ENCODE measurements around the gene GPD1. TPM values are rescaled to one million over a fixed set of nuclear protein-coding genes. Genes with fewer than 3 reads are reported as not detected.
A peak's percentile ranks its signal among the peaks of the same experiment; 100 is the strongest.

GPD1 gene
- total RNA-seq, 2 donors from 2014 or later, result 7.0 to 232 TPM

DNA sequence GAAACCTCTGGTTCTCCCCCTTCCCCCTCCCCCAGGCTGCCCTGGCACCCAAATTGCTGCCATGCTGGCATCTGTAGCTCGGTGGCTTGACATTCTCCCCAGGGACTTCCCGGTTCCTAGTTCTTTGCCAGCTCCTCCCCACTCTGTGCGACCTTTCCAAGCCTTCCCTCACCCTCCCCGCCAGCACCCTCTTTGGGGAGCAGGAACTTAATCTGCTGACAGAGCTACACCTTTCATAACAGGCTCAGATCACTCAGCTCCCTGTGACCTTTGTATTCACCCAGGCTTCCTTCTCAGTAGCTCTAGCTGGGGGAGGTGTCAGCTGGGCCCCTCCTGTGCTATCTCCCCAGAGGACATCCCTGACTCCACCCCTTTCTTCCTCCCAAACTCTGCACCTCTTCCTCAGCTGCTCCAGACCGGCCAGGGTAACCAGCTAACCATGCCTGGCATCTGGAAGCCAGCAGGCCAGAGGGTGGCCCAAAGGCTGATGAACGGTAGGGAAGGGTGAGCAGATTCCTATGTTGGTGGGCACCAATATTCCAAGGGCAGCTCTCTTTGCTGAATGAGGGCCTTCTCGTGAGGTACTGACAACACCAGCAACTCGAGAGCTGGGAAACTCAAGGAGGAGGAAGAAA lies 6.4 kb downstream of the GPD1 start:
- ATAC-seq (no peak), DNase-seq (peak; percentile 42 to 71 (median 51))
- Histone ChIP-seq H3K4me1 (peaks cover 44% of the 10 kb centered on the region), H3K27me3 (no peaks in the 10 kb centered on the region), H3K9me3 (no peaks in the 10 kb centered on the region), H3K4me3 (no peak overlapping the region), H3K27ac (peak overlapping the region; percentile 68 to 97 (median 82)), H3K36me3 (replicated peaks in 1 of 2; ENCODE audit: insufficient read depth in 1 of 2, low read depth in 2 of 2) (no peaks in the 10 kb centered on the region)
- WGBS, 2 donors, result 38 to 44% methylated on average over 8 of the region's 8 CpGs
- intact Hi-C loops (cut with DNase I), result no loop called here
- TF ChIP-seq, protein P1, sequence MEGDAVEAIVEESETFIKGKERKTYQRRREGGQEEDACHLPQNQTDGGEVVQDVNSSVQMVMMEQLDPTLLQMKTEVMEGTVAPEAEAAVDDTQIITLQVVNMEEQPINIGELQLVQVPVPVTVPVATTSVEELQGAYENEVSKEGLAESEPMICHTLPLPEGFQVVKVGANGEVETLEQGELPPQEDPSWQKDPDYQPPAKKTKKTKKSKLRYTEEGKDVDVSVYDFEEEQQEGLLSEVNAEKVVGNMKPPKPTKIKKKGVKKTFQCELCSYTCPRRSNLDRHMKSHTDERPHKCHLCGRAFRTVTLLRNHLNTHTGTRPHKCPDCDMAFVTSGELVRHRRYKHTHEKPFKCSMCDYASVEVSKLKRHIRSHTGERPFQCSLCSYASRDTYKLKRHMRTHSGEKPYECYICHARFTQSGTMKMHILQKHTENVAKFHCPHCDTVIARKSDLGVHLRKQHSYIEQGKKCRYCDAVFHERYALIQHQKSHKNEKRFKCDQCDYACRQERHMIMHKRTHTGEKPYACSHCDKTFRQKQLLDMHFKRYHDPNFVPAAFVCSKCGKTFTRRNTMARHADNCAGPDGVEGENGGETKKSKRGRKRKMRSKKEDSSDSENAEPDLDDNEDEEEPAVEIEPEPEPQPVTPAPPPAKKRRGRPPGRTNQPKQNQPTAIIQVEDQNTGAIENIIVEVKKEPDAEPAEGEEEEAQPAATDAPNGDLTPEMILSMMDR (IDR thresholded peaks at IDR 0.05), result no peak

DNA sequence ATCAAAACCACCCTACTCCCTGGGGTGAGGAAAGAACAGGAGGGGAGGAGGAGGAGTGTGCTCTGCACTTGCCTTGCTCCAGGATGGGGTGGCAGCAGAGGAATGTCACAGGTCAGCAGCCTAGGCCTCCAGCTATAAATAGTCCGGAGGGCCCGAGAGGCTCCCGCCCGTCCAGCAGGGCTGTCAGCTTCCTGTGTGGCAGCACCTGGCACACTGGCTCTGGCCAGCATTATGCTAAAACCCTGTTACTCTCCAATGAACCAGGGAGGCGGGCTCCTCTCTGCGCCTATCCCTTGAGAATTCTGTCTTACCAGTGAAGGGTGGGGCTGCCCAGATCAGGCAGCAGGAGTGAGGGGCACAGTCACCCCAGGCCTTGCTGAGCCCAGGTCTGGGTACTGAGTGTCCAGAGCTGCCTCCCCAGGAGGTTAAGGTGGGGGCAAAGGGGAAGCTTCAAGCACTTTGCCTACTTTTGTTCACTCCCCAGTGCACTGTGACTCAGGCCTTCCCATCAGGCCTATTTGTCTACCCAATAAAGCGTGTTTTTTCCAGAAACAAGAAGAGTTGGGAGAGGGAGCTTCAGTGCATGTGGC lies 7.0 kb downstream of the GPD1 start:
- no peak overlapping the region for H3K4me3 ChIP-seq
- ATAC-seq (no peak), DNase-seq (peak; percentile 45 to 78 (median 68))
- H3K27ac ChIP-seq, result peak overlapping the region; percentile 68 to 97 (median 82)
- TF ChIP-seq, protein P1 (IDR thresholded peaks at IDR 0.05), result no peak
- peak in 2 of 3 donors; percentile 1 to 38 for TF ChIP-seq POLR2A (IDR thresholded peaks at IDR 0.05)
- H3K27me3 ChIP-seq, result no peaks in the 10 kb centered on the region
- no peaks in the 10 kb centered on the region for H3K36me3 ChIP-seq (replicated peaks in 1 of 2; ENCODE audit: insufficient read depth in 1 of 2, low read depth in 2 of 2)
- peaks cover 44% of the 10 kb centered on the region for H3K4me1 ChIP-seq
- intact Hi-C loops (cut with DNase I), result no loop called here
- H3K9me3 ChIP-seq, result no peaks in the 10 kb centered on the region
- 23 to 54% methylated on average over 2 to 7 of the region's 7 CpGs for WGBS, 2 donors

DNA sequence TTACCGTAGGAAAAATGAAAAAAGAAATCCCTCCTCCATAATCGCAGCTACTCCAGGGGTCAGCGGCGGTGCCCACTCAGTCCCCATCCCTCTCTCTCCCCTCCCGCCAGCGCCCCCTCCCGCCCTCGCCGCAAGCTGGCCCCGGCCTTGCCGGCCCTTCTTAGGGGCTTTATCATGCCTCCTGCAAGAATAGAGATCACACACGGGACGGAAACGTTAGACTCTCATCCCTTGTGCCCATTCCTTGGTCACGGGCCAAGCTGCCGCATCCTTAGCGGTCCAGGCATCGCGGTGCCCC lies 7.5 kb downstream of the GPD1 start:
- ATAC-seq, result no peak
- WGBS, 2 donors, result 13 to 25% methylated on average over 12 to 19 of the region's 19 CpGs
- Histone ChIP-seq H3K36me3 (replicated peaks in 1 of 2; ENCODE audit: insufficient read depth in 1 of 2, low read depth in 2 of 2) (no peaks in the 10 kb centered on the region), H3K9me3 (no peaks in the 10 kb centered on the region), H3K4me1 (peaks cover 44% of the 10 kb centered on the region), H3K27me3 (no peaks in the 10 kb centered on the region), H3K27ac (peak overlapping the region; percentile 68 to 97 (median 82)), H3K4me3 (no peak overlapping the region)
- intact Hi-C loops (cut with DNase I), result no loop called here
- no peak for TF ChIP-seq POLR2A (IDR thresholded peaks at IDR 0.05)
- TF ChIP-seq, protein P1 (IDR thresholded peaks at IDR 0.05), result no peak
- DNase-seq, result no peak

DNA sequence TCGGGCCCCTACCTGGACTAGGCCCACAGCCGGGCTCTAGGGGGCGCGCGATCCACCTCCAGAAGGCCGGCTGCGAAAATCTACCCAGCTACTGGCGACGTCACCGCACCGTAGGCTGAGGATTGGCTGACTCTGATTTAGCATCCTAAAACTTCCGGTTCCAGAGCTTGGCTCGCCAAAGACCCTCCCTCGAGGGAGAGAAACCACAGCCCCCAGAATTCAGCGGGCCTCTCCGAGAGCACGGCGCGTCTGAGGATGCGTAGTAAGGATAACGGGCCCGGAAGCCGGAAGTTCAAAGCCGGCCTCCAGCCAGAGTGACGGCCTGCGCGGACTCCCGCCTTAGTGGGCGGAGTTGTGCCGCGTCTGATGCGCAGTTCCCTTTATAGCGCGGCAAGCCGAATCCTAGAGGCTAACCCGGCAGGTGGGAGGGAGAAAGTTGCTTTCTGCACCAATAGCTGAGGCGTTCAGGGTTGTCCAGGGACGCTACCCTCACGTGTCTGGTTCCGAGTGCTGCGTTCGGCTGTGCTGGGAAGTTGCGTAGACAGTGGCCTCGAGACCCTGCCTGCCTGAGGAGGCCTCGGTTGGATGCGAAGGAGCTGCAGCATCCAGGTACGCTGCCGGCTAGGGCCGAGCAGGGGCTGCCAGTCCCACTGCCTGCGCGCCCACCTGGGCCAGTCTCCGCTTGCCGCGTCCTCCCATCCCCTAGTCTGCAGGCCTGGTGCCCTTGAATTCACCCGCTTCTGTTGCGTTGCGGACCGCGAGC lies 8.1 kb downstream of the GPD1 start, which contains the start of gene COX14:
TSS of gene COX14 (plus strand) at position 544 of the 763 bp plus-strand sequence. CDS start 7,808 bp downstream, outside the sequence.
- intact Hi-C loops (cut with DNase I), result no loop called here
- 0% methylated on average over 15 to 59 of the region's 59 CpGs for WGBS, 2 donors
- Histone ChIP-seq H3K4me1 (peaks cover 46% of the 10 kb centered on the region), H3K27ac (peak within 1 kb of the TSS; percentile 76 to 97 (median 96)), H3K4me3 (peak within 1 kb of the TSS; percentile 42 to 71), H3K9me3 (no peaks in the 10 kb centered on the region), H3K27me3 (no peaks in the 10 kb centered on the region), H3K36me3 (replicated peaks in 1 of 2; ENCODE audit: insufficient read depth in 1 of 2, low read depth in 2 of 2) (no peaks in the 10 kb centered on the region)
- TF ChIP-seq, protein P1 (IDR thresholded peaks at IDR 0.05), result peak; percentile 83 to 94 (median 90)
- peak; percentile 92 to 98 (median 98) for TF ChIP-seq POLR2A (IDR thresholded peaks at IDR 0.05)
- DNase-seq (peak; percentile 99 to 100 (median 99)), ATAC-seq (peak; percentile 93)
